OCI-LY3 (cell line): ENCODE data around the gene BUB1.

Experiments used
- H2AFZ ChIP-seq: fragments of 200-600, 300-600 bp; shearing (Covaris generic); 2 replicates; pipeline ENCODE4 v1.6.0; 2014; ENCODE audit warnings: antibody characterized with exemption, low read depth, low read length
- H3K27ac ChIP-seq: fragments of 200-600, 300-600 bp; sonication (generic); 2 replicates; pipeline ENCODE4 v1.5.1; 2014; ENCODE audit warnings: mild to moderate bottlenecking, low read length, moderate library complexity, mixed read lengths
- H3K27me3 ChIP-seq: fragments of 200-600, 300-600 bp; sonication (generic); 2 replicates; pipeline ENCODE4 v1.6.1; 2014; ENCODE audit warnings: low read depth, low read length, mixed read lengths
- H3K36me3 ChIP-seq: fragments of 200-600, 300-600 bp; sonication (generic); replicated peaks from 2 replicates; pipeline ENCODE3; 2014; ENCODE audit warnings: low read depth, low read length, mixed read lengths
- H3K4me1 ChIP-seq: fragments of 300-600, 200-600 bp; sonication (generic); 2 replicates; pipeline ENCODE4 v1.6.1; 2014; ENCODE audit warnings: low read length, mixed read lengths
- H3K4me2 ChIP-seq: fragments of 200-600, 300-600 bp; sonication (generic); 2 replicates; pipeline ENCODE4 v1.6.1; 2014; ENCODE audit warnings: low read length, mixed read lengths
- H3K4me3 ChIP-seq: fragments of 300-600, 200-600 bp; sonication (generic); 2 replicates; pipeline ENCODE4 v1.5.1; 2014; ENCODE audit warnings: antibody characterized with exemption, mild to moderate bottlenecking, low read length, moderate library complexity
- H3K79me2 ChIP-seq: fragments of 300-600, 200-600 bp; shearing (Covaris generic); 2 replicates; pipeline ENCODE4 v1.6.1; 2014; ENCODE audit warnings: mild to moderate bottlenecking, low read length, mixed read lengths
- H3K9ac ChIP-seq: fragments of 300-600, 200-600 bp; shearing (Covaris generic); 2 replicates; pipeline ENCODE4 v1.6.0; 2014; ENCODE audit warnings: mild to moderate bottlenecking, low read length, moderate library complexity
- H3K9me3 ChIP-seq: fragments of 200-600, 300-600 bp; shearing (Covaris generic); 2 replicates; pipeline ENCODE4 v1.6.1; 2014; ENCODE audit warnings: low read length, mixed read lengths; ENCODE audit not compliant: insufficient read depth
- H4K20me1 ChIP-seq: fragments of 200-600, 300-600 bp; sonication (generic); 2 replicates; pipeline ENCODE4 v1.6.1; 2016; ENCODE audit warnings: low read length, mixed read lengths; ENCODE audit not compliant: insufficient read depth
- EZH2phosphoT487 ChIP-seq: fragments of 200-600 bp; shearing (Covaris generic); IDR thresholded peaks from 2 replicates; pipeline ENCODE4 v1.6.1; 2018; ENCODE audit warnings: antibody characterized with exemption, mixed run types, low read depth
- TF ChIP-seq, protein P1 (sequence below): fragments of 200-600, 300-600 bp; sonication (generic); IDR thresholded peaks from 2 replicates; pipeline ENCODE4 v1.5.1; 2014; ENCODE audit warnings: antibody characterized with exemption, low read length, low read depth

The BUB1 gene

DNA sequence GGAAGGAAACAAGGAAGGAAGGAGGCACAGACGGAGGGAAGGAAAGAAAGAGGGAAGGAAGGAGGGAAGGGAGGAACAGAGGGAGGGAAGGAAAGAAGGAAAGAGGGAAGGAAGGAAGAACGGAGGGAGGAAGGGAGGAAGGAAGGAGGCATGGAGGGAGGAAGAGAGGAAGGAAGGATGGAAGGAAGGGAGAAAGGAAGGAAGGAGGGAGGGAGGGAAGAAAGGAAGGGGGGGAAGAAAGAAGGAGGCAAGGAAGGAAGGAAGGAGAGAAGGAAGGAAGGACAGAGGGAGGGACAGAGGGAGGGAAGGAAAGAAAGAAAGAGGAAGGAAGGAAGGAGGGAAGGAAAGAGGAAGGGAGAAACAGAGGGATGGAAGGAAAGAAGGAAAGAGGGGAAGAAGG lies 47.0 kb upstream of the BUB1 start:
- Histone ChIP-seq H3K36me3 (no peaks in the 10 kb centered on the region), H3K4me1 (no peaks in the 10 kb centered on the region), H3K79me2 (no peaks in the 10 kb centered on the region), H4K20me1 (no peaks in the 10 kb centered on the region), H2AFZ (no peak overlapping the region), H3K4me2 (no peak overlapping the region), H3K9me3 (no peaks in the 10 kb centered on the region), H3K9ac (no peak overlapping the region), H3K27ac (no peak overlapping the region), H3K27me3 (peaks cover 34% of the 10 kb centered on the region), H3K4me3 (no peak overlapping the region)
- TF ChIP-seq EZH2phosphoT487 = no peak
- TF ChIP-seq, protein P1, sequence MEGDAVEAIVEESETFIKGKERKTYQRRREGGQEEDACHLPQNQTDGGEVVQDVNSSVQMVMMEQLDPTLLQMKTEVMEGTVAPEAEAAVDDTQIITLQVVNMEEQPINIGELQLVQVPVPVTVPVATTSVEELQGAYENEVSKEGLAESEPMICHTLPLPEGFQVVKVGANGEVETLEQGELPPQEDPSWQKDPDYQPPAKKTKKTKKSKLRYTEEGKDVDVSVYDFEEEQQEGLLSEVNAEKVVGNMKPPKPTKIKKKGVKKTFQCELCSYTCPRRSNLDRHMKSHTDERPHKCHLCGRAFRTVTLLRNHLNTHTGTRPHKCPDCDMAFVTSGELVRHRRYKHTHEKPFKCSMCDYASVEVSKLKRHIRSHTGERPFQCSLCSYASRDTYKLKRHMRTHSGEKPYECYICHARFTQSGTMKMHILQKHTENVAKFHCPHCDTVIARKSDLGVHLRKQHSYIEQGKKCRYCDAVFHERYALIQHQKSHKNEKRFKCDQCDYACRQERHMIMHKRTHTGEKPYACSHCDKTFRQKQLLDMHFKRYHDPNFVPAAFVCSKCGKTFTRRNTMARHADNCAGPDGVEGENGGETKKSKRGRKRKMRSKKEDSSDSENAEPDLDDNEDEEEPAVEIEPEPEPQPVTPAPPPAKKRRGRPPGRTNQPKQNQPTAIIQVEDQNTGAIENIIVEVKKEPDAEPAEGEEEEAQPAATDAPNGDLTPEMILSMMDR = no peak

DNA sequence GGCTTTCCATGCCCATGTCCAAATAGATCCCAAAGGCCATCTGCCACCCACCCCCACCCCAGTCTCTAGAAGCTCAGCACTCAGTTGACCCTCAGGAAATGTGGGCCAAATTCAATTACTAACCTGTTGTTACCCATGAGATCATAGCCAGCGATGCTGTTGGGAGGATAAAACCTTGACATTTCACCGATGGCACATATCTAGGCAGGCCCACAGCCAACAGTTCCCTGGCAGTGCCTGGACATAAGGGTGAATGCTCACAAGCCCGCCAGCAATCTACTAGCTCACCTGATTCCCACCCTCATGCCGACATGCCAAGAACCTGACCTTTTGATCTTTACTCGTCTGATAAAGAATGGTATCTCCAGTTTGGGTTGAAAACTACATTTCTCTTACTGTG lies 42.7 kb upstream of the BUB1 start:
- Histone ChIP-seq H3K36me3 (no peaks in the 10 kb centered on the region), H3K9me3 (no peaks in the 10 kb centered on the region), H3K9ac (no peak overlapping the region), H3K4me2 (no peak overlapping the region), H3K27ac (no peak overlapping the region), H3K4me3 (no peak overlapping the region), H3K27me3 (peaks cover 50% of the 10 kb centered on the region), H3K4me1 (no peaks in the 10 kb centered on the region), H4K20me1 (no peaks in the 10 kb centered on the region), H3K79me2 (no peaks in the 10 kb centered on the region), H2AFZ (no peak overlapping the region)
- TF ChIP-seq, protein P1 = no peak
- no peak for TF ChIP-seq EZH2phosphoT487

DNA sequence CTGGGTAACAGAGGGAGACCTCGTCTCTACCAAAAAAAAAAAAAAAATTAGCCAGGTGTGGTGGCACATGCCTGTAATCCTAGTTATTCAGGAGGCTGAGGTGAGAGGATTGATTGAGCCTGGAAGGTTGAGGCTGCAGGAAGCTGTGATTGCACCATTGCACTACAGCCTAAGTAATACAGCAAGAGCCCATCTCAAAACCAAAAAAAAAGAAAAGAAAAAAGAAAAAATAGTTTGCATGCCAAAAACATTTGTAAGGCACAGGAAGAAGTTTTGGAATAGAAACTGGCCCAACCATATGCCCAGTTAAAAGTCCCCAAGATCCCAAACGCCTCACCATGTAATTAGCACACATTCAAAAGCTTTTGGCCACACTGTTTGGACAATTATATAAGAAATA lies 41.1 kb upstream of the BUB1 start:
- Histone ChIP-seq H3K79me2 (no peaks in the 10 kb centered on the region), H3K9ac (no peak overlapping the region), H3K4me2 (no peak overlapping the region), H3K27ac (no peak overlapping the region), H4K20me1 (no peaks in the 10 kb centered on the region), H3K4me1 (no peaks in the 10 kb centered on the region), H3K27me3 (peaks cover 61% of the 10 kb centered on the region), H3K9me3 (no peaks in the 10 kb centered on the region), H3K4me3 (no peak overlapping the region), H2AFZ (no peak overlapping the region), H3K36me3 (no peaks in the 10 kb centered on the region)
- TF ChIP-seq EZH2phosphoT487 = no peak
- TF ChIP-seq, protein P1 = no peak

DNA sequence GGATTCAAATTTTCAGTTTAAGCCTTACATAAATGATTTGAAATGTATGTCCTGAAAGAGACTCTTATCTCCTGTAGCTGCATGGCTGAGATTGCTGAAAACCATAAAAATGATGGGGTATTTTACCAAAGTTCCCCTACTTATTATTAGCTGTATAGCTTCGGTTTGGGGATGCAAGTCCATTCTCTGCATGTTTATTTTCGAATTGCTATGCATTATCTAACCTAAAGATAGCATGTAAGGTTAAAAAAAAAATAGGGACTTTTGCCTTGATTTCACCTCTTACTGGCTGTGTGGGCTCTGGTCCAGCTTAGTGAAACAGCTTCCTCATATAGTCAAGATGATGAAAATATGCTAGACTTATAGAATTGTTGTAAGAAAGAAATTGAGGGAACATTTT lies 40.5 kb upstream of the BUB1 start:
- Histone ChIP-seq H3K9ac (no peak overlapping the region), H4K20me1 (no peaks in the 10 kb centered on the region), H3K79me2 (no peaks in the 10 kb centered on the region), H3K27ac (no peak overlapping the region), H3K36me3 (no peaks in the 10 kb centered on the region), H3K4me3 (no peak overlapping the region), H2AFZ (no peak overlapping the region), H3K9me3 (no peaks in the 10 kb centered on the region), H3K4me2 (no peak overlapping the region), H3K27me3 (peaks cover 62% of the 10 kb centered on the region), H3K4me1 (no peaks in the 10 kb centered on the region)
- TF ChIP-seq, protein P1 = no peak
- TF ChIP-seq EZH2phosphoT487 = no peak
